ENCODE measurements around the gene TMEM14B. TPM values are rescaled to one million over a fixed set of nuclear protein-coding genes. Genes with fewer than 3 reads are reported as not detected.

TMEM14B gene
- total RNA-seq, 2 experiments from 2014 or later, result 41.8 to 44.1 TPM

DNA sequence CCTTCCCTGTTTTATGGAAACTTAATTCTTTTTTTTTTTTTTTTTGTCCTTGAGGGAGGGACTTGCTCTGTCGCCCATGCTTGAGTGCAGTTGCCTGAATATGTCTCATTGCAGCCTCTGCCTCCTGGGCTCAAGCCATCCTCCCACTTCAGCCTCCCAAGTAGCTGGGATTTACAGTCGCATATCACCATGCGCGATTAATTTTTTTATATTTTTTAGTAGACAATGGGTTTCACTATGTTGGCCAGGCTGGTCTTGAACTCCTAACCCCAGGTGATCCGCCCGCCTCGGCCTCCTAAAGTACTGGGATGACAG lies 24.1 kb upstream of the TMEM14B start:
- ChIA-PET POLR2A (interaction anchor here (0.6 to 6.2 kb wide), 4 partner anchors 14 to 29 kb away, joined by 3 to 64 read pairs (median 9); partner anchors contain the start of genes C6orf52, PAK1IP1 and TMEM14B), CTCF (no interaction called here)
- Histone ChIP-seq H3K9me3 (ENCODE audit: control insufficient read depth in 1 of 2, insufficient read depth in 1 of 2, low read length in 2 of 2) (no peaks in the 10 kb centered on the region), H3K27me3 (ENCODE audit: control insufficient read depth in 1 of 2, insufficient read depth in 2 of 2, low read length in 2 of 2) (no peaks in the 10 kb centered on the region), H3K27ac (ENCODE audit: low read depth in 1 of 2, low read length in 2 of 2) (peak overlapping the region; percentile 37 to 73), H3K36me3 (ENCODE audit: insufficient read depth, low read length) (peaks cover 2% of the 10 kb centered on the region), H3K4me3 (ENCODE audit: low read length) (peak overlapping the region; percentile 76), H3K4me1 (ENCODE audit: insufficient read depth, low read length) (peaks cover 40% of the 10 kb centered on the region)
- ATAC-seq (ENCODE audit: poor library complexity) (no peak), DNase-seq (no peak)
- Mint-ChIP-seq H3K4me3 (peak overlapping the region; percentile 95), H3K36me3 (ENCODE audit: low read depth) (peaks cover 43% of the 10 kb centered on the region), H3K9me3 (peaks cover 7% of the 10 kb centered on the region), H3K27ac (peak overlapping the region; percentile 92), H3K4me1 (ENCODE audit: low read depth) (peaks cover 73% of the 10 kb centered on the region), H3K27me3 (no peaks in the 10 kb centered on the region)
- intact Hi-C loops (cut with DNase I, micrococcal nuclease), result no loop called here
- TF ChIP-seq, protein P1, sequence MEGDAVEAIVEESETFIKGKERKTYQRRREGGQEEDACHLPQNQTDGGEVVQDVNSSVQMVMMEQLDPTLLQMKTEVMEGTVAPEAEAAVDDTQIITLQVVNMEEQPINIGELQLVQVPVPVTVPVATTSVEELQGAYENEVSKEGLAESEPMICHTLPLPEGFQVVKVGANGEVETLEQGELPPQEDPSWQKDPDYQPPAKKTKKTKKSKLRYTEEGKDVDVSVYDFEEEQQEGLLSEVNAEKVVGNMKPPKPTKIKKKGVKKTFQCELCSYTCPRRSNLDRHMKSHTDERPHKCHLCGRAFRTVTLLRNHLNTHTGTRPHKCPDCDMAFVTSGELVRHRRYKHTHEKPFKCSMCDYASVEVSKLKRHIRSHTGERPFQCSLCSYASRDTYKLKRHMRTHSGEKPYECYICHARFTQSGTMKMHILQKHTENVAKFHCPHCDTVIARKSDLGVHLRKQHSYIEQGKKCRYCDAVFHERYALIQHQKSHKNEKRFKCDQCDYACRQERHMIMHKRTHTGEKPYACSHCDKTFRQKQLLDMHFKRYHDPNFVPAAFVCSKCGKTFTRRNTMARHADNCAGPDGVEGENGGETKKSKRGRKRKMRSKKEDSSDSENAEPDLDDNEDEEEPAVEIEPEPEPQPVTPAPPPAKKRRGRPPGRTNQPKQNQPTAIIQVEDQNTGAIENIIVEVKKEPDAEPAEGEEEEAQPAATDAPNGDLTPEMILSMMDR (IDR thresholded peaks at IDR 0.05), result no peak

DNA sequence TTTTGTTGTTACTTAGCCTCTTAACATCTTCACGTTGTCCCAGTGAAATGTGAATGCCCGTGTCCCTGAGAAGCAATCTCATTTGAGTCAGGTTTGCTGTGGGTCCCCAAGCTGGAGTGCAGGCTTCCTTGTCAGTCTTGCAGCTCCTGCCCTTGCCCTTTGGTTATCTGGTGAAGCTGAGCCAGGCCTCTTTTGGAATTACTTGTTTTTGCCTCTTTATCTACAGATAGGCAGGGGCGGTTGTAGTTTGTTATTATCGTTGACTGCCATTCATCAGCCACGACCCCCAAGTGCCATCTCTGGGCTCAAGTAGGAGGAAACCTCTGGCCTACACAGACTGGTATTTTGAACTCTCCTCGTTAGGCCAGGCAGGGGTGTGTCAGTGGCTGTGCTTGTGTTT lies 22.6 kb upstream of the TMEM14B start:
- peak overlapping the region; percentile 92 for H3K27ac Mint-ChIP-seq

DNA sequence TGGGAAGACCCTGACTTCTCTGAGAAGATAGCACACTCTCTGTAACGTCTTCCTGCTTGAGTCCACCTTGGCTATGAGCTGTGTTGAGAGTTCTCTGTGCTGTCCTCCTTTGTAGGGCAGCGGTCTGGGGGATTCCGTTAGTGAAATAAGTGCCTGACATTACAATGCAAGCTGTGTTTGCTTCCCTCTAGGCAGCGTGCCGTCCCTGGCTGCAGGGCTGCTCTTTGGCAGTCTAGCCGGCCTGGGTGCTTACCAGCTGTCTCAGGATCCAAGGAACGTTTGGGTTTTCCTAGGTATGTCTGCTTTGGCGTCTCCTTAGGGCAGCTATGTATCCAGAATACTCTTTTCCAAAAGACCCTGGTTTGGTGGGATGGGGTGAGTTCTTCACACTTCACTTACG lies 21.9 kb upstream of the TMEM14B start:
- ChIA-PET CTCF (no interaction called here), POLR2A (interaction anchor here (1.2 kb wide), 1 partner anchor 21 kb away, joined by 3 read pairs; no protein-coding TSS in a partner anchor)
- no peak for DNase-seq
- intact Hi-C loops (cut with DNase I, micrococcal nuclease), result no loop called here
- Histone ChIP-seq H3K4me1 (ENCODE audit: insufficient read depth, low read length) (peaks cover 30% of the 10 kb centered on the region), H3K27ac (ENCODE audit: low read depth in 1 of 2, low read length in 2 of 2) (no peak overlapping the region), H3K27me3 (ENCODE audit: control insufficient read depth in 1 of 2, insufficient read depth in 2 of 2, low read length in 2 of 2) (no peaks in the 10 kb centered on the region), H3K9me3 (ENCODE audit: control insufficient read depth in 1 of 2, insufficient read depth in 1 of 2, low read length in 2 of 2) (no peaks in the 10 kb centered on the region), H3K4me3 (ENCODE audit: low read length) (no peak overlapping the region), H3K36me3 (ENCODE audit: insufficient read depth, low read length) (peaks cover 15% of the 10 kb centered on the region)
- Mint-ChIP-seq H3K36me3 (ENCODE audit: low read depth) (peaks cover 50% of the 10 kb centered on the region), H3K4me3 (peak overlapping the region; percentile 71), H3K27me3 (no peaks in the 10 kb centered on the region), H3K4me1 (ENCODE audit: low read depth) (peaks cover 58% of the 10 kb centered on the region), H3K9me3 (no peaks in the 10 kb centered on the region), H3K27ac (peak overlapping the region; percentile 92)
- ATAC-seq (ENCODE audit: poor library complexity), result no peak
- TF ChIP-seq, protein P1 (IDR thresholded peaks at IDR 0.05), result no peak

More for the DNA sequence above, 22.6 kb upstream of the TMEM14B start:
- Histone ChIP-seq H3K4me1 (ENCODE audit: insufficient read depth, low read length) (peaks cover 33% of the 10 kb centered on the region), H3K9me3 (ENCODE audit: control insufficient read depth in 1 of 2, insufficient read depth in 1 of 2, low read length in 2 of 2) (no peaks in the 10 kb centered on the region), H3K27me3 (ENCODE audit: control insufficient read depth in 1 of 2, insufficient read depth in 2 of 2, low read length in 2 of 2) (no peaks in the 10 kb centered on the region), H3K36me3 (ENCODE audit: insufficient read depth, low read length) (peaks cover 11% of the 10 kb centered on the region), H3K27ac (ENCODE audit: low read depth in 1 of 2, low read length in 2 of 2) (no peak overlapping the region), H3K4me3 (ENCODE audit: low read length) (no peak overlapping the region)
- intact Hi-C loops (cut with DNase I, micrococcal nuclease), result no loop called here
- ChIA-PET POLR2A (interaction anchor here (1.7 to 6.2 kb wide), 2 partner anchors 13 to 22 kb away, joined by 3 to 64 read pairs; partner anchors contain the start of gene TMEM14B), CTCF (interaction anchor here (1.1 kb wide), 1 partner anchor 38 kb away, joined by 3 read pairs; no protein-coding TSS in a partner anchor)
- DNase-seq (no peak), ATAC-seq (ENCODE audit: poor library complexity) (no peak)
- no peaks in the 10 kb centered on the region for H3K27me3 Mint-ChIP-seq
- H3K4me1 Mint-ChIP-seq (ENCODE audit: low read depth), result peaks cover 58% of the 10 kb centered on the region
- no peaks in the 10 kb centered on the region for H3K9me3 Mint-ChIP-seq
- TF ChIP-seq, protein P1 (IDR thresholded peaks at IDR 0.05), result no peak
- peaks cover 43% of the 10 kb centered on the region for H3K36me3 Mint-ChIP-seq (ENCODE audit: low read depth)
- peak overlapping the region; percentile 54 for H3K4me3 Mint-ChIP-seq
